ENCODE results near the gene CD33. TPM values are rescaled to one million over a fixed set of nuclear protein-coding genes. Genes with fewer than 3 reads are reported as not detected.

CD33 gene
- total RNA-seq, 6 experiments from 2014 or later = 1.7 to 5.8 (median 3.8) TPM

DNA sequence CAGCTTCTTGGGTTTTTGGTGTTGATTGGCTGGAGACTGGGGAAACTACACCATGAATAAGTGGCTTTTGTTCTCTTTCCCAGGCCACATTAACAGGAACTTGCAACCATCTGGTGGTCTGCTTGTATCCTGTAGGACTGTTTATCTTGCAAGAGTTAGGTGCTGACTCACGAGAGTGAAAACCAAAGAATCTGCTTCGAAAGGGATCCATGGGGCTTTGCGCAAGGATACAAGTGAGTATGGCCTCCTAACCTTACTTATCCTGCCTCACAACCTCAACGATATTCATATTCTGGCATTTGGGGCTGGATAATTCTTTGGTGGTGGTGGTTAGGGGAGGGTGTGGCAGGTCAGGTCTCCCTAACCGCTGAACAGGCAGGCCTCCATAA lies 21.3 kb downstream of the CD33 start:
- H3K36me3 ChIP-seq = no peaks in the 10 kb centered on the region
- H3K9me3 ChIP-seq = no peaks in the 10 kb centered on the region
- no peaks in the 10 kb centered on the region for H3K27me3 ChIP-seq
- no peak overlapping the region for H3K4me3 ChIP-seq
- no peak for DNase-seq
- peak in 2 of 4 donors; percentile 29 to 39 for ATAC-seq
- H3K4me1 ChIP-seq = no peaks in the 10 kb centered on the region
- intact Hi-C loops (cut with DNase I) = no loop called here
- no peak overlapping the region for H3K27ac ChIP-seq
- TF ChIP-seq, protein P1, sequence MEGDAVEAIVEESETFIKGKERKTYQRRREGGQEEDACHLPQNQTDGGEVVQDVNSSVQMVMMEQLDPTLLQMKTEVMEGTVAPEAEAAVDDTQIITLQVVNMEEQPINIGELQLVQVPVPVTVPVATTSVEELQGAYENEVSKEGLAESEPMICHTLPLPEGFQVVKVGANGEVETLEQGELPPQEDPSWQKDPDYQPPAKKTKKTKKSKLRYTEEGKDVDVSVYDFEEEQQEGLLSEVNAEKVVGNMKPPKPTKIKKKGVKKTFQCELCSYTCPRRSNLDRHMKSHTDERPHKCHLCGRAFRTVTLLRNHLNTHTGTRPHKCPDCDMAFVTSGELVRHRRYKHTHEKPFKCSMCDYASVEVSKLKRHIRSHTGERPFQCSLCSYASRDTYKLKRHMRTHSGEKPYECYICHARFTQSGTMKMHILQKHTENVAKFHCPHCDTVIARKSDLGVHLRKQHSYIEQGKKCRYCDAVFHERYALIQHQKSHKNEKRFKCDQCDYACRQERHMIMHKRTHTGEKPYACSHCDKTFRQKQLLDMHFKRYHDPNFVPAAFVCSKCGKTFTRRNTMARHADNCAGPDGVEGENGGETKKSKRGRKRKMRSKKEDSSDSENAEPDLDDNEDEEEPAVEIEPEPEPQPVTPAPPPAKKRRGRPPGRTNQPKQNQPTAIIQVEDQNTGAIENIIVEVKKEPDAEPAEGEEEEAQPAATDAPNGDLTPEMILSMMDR (IDR thresholded peaks at IDR 0.05) = no peak
- TF ChIP-seq POLR2A (IDR thresholded peaks at IDR 0.05) = no peak
- WGBS (ENCODE audit: insufficient coverage, low coverage, low lambda C conversion rate, missing lambda C conversion rate) = 38% methylated on average over 5 of the region's 5 CpGs

DNA sequence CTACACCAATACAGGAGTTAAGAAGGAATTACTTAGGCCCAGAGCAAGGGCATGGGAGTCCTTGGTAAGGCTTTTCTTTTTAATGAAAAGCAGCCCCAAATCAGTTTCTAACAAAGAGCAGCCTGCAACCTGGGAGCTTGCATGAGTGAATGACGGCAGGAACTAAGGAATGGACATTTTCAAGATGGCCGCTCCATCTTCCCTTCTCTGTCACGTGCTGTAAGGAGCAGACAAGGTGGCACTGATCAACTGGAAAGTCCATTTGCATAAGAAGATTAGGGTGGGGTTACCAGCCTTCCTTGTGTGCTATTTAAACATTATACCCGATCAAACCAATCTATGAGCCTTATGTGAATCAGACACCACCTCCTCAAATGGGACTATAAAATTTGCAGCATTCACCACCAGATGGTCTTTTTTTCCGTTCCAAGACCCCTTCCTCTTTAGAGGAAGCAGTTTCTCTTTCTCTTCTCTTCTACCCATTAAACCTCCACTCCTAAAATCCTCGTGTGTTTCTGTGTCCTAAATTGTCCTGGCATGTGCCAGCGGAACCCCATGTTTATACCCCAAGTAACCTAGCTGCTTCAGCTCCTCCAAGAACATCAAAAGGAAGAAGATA lies 23.2 kb downstream of the CD33 start:
- no peak overlapping the region for H3K27ac ChIP-seq
- ATAC-seq (no peak), DNase-seq (no peak)
- H3K4me3 ChIP-seq = no peak overlapping the region
- no peaks in the 10 kb centered on the region for H3K36me3 ChIP-seq
- H3K27me3 ChIP-seq = no peaks in the 10 kb centered on the region
- TF ChIP-seq POLR2A (IDR thresholded peaks at IDR 0.05) = no peak
- TF ChIP-seq, protein P1 (IDR thresholded peaks at IDR 0.05) = no peak
- WGBS (ENCODE audit: insufficient coverage, low coverage, low lambda C conversion rate, missing lambda C conversion rate) = 49% methylated on average over 5 of the region's 7 CpGs
- intact Hi-C loops (cut with DNase I) = no loop called here
- H3K4me1 ChIP-seq = no peaks in the 10 kb centered on the region
- no peaks in the 10 kb centered on the region for H3K9me3 ChIP-seq

DNA sequence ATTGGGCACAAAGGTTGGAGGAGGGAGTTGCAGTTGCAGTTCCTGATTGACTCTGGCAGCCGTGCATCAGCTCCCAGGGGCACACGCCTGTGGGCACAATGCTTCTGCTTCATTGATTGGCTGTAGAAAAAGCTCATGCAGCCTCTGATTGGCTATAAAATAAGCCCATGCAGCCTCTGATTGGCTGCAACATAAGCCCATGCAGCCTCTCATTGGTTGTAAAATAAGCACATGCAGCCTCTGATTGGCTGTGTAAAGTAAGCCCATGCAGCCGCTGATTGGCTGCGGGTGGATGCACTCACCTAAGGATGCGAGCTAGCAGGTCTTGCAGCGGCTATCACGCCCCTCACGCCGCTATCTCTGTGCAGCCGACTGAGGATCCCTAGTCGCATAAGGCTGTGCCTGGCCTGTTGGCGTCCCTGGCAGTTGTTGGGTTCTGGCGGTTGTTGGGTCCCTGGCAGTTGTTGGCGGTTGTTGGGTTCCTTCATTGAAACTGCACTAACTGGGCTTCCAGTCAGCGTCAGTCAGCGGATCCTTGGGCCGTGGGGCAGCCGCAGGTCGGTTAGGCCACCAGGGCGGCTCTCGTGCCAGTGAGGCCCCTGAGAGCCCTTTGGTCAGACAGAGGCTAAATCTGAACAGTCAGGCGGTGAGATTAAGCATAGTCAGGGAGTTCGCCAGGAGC lies 26.0 kb downstream of the CD33 start, which contains the start of gene SIGLECL1:
Gene SIGLECL1, plus strand, starts transcription at position 295 of the 682 bp plus-strand sequence. CDS start 12,993 bp downstream, outside the sequence.
- no peak within 1 kb of the TSS for H3K4me3 ChIP-seq
- intact Hi-C loops (cut with DNase I) = no loop called here
- no peak within 1 kb of the TSS for H3K27ac ChIP-seq
- ATAC-seq (no peak), DNase-seq (no peak)
- no peaks in the 10 kb centered on the region for H3K9me3 ChIP-seq
- no peak for TF ChIP-seq POLR2A (IDR thresholded peaks at IDR 0.05)
- TF ChIP-seq, protein P1 (IDR thresholded peaks at IDR 0.05) = no peak
- no CpG with 5 or more reads among the region's 23 CpGs for WGBS (ENCODE audit: insufficient coverage, low coverage, low lambda C conversion rate, missing lambda C conversion rate)
- H3K4me1 ChIP-seq = no peaks in the 10 kb centered on the region
- H3K36me3 ChIP-seq = no peaks in the 10 kb centered on the region
- no peaks in the 10 kb centered on the region for H3K27me3 ChIP-seq

DNA sequence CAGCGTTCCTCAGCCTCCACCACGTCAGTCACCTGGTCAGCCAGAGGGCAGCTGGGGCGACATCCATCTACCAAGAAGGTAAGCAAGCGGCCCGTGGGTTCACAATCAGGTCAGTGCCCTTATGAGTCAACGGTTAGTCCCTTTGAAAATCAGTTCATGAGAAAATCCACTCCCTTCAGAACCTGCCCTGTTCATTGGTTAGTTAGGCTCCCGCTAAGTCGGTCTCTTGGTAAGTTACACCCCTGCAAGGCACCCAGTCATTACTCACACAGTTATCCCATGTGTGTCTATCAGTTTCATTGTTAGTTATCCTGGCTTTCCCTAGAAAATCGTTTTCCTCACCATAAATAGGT lies 26.6 kb downstream of the CD33 start:
- H3K4me3 ChIP-seq = no peak overlapping the region
- ATAC-seq (no peak), DNase-seq (no peak)
- no peaks in the 10 kb centered on the region for H3K9me3 ChIP-seq
- 64% methylated on average over 5 of the region's 9 CpGs for WGBS (ENCODE audit: insufficient coverage, low coverage, low lambda C conversion rate, missing lambda C conversion rate)
- H3K4me1 ChIP-seq = no peaks in the 10 kb centered on the region
- no peak overlapping the region for H3K27ac ChIP-seq
- H3K36me3 ChIP-seq = no peaks in the 10 kb centered on the region
- no peaks in the 10 kb centered on the region for H3K27me3 ChIP-seq
- TF ChIP-seq, protein P1 (IDR thresholded peaks at IDR 0.05) = no peak
- TF ChIP-seq POLR2A (IDR thresholded peaks at IDR 0.05) = no peak
- intact Hi-C loops (cut with DNase I) = no loop called here

All from right lobe of liver (tissue), 6 donors.